Parathyroid adenoma (tissue), 2 donors: ENCODE results near the gene NGDN.

ENCODE experiments used
- H2AFZ ChIP-seq: fragments of 300-600 bp; sonication (generic); one replicate; pipeline ENCODE4 v1.7.0; 2017; ENCODE audit warnings: antibody characterized with exemption, mild to moderate bottlenecking
- H3K27ac ChIP-seq: fragments of 300-600 bp; sonication (generic); one replicate; pipeline ENCODE4 v1.7.0; 2017
- H3K27me3 ChIP-seq: fragments of 300-600 bp; sonication (generic); one replicate; pipeline ENCODE4 v1.7.0; 2017; ENCODE audit warnings: low read length; ENCODE audit not compliant: control insufficient read depth, insufficient read depth
- H3K36me3 ChIP-seq: fragments of 300-600 bp; sonication (generic); one replicate; pipeline ENCODE4 v1.7.0; 2017; ENCODE audit warnings: low read length; ENCODE audit not compliant: control insufficient read depth, insufficient read depth
- H3K4me1 ChIP-seq: fragments of 300-600 bp; sonication (generic); one replicate; pipeline ENCODE4 v1.7.0; 2017; ENCODE audit warnings: control low read depth
- H3K4me2 ChIP-seq: fragments of 300-600 bp; sonication (generic); one replicate; pipeline ENCODE4 v1.7.0; 2017; ENCODE audit warnings: low read length
- H3K4me3 ChIP-seq: fragments of 300-600 bp; sonication (generic); one replicate; pipeline ENCODE4 v1.7.0; 2017; ENCODE audit warnings: low read depth, low read length
- H3K79me2 ChIP-seq: fragments of 300-600 bp; sonication (generic); one replicate; pipeline ENCODE4 v1.7.0; 2017; ENCODE audit warnings: control low read depth
- H3K9ac ChIP-seq: fragments of 300-600 bp; sonication (generic); one replicate; pipeline ENCODE4 v1.7.0; 2017; ENCODE audit warnings: mild to moderate bottlenecking
- H3K9me3 ChIP-seq: fragments of 300-600 bp; sonication (generic); one replicate; pipeline ENCODE4 v1.7.0; 2017; ENCODE audit warnings: low read length; ENCODE audit not compliant: control insufficient read depth
- CTCF ChIP-seq: fragments of 300-600 bp; sonication (generic); IDR thresholded peaks from one replicate; pipeline ENCODE4 v1.7.0; 2017; ENCODE audit warnings: antibody characterized with exemption, mild to moderate bottlenecking
- donor health status: primary hyperparathyroidism.

The NGDN gene

DNA sequence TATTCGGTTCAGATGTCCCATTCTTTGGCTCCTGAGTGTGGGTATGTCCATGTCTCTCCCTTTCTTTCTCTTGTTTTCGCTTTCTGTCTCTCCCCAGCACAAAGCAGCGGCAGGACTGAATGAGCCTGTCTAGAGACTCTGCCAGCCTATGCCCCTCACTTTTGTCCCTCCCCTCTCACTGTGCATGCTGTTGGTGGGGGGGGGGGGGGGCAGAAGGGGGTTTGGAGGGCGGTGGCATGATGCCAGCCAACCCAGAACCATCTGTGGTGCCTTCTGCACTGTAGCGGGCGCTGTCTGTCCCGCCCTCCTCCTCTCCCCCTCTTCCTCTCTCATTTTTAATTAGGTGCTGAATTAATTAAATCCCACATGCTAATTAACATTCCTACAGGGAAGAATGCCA, 17.7 kb downstream of the NGDN start:
- H3K4me2 ChIP-seq: no peak overlapping the region
- H3K9me3 ChIP-seq: no peaks in the 10 kb centered on the region
- H3K4me3 ChIP-seq: no peak overlapping the region
- H3K27ac ChIP-seq: no peak overlapping the region
- H3K27me3 ChIP-seq: no peaks in the 10 kb centered on the region
- H2AFZ ChIP-seq: no peak overlapping the region
- no peak overlapping the region for H3K9ac ChIP-seq
- peaks cover 22% of the 10 kb centered on the region for H3K79me2 ChIP-seq
- H3K36me3 ChIP-seq: no peaks in the 10 kb centered on the region
- H3K4me1 ChIP-seq: no peaks in the 10 kb centered on the region
- no peak for TF ChIP-seq CTCF

DNA sequence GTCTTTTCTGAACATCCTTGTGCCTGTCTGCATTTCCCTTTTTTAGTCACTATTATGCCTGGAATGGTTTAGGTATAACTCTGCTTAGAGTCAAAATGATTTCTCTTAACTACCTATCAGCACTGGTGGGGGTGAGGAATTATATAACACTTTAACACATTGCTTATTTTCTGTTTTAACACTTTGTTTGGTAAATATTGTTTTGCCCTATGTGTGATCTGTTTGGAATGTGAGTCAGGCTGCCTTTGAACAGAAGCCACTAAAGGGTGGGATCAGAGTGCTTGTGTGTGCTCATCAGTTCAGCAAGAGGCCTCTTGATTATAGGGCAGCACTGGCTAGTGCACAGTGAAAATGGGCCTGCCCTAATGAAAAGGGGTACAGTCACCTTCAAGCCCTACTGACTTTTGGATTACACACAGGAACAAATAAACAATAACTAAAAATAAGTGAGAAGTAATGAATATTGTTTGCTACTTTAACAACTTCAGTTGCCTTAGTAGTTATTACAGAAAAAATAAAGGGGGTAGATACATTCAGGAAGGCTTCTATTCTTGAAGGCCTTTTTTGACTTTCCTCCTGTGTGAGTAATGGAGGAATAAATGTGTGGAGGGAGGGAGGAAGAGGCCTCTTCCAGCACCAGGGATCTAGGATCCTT, 23.2 kb downstream of the NGDN start:
- Histone ChIP-seq H3K4me2 (no peak overlapping the region), H3K4me3 (no peak overlapping the region), H3K36me3 (no peaks in the 10 kb centered on the region), H3K27me3 (no peaks in the 10 kb centered on the region), H3K9me3 (no peaks in the 10 kb centered on the region), H3K27ac (no peak overlapping the region), H3K79me2 (peaks cover 4% of the 10 kb centered on the region), H3K9ac (no peak overlapping the region), H3K4me1 (no peaks in the 10 kb centered on the region), H2AFZ (no peak overlapping the region)
- TF ChIP-seq CTCF: no peak

DNA sequence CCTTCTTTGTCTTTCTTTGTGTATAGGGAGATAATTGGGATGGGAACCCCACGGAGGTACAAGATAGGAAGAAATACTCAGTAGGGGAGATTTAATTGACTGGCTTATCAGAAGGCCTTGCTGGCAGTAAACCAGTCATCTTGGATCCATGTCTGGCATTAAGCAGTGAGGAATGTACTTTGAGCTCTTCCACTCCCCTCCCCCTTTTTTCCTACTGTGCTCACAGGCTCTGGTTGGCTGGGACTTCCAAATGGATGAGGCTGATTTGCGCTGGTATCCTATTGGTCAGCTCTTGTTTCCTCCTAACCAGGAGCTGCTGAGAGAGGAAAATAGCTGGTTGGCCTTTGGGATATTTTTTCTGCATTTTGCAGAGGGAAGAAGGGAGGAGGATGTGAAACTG, 24.7 kb downstream of the NGDN start:
- no peak for TF ChIP-seq CTCF
- Histone ChIP-seq H3K79me2 (no peaks in the 10 kb centered on the region), H3K36me3 (no peaks in the 10 kb centered on the region), H3K27me3 (no peaks in the 10 kb centered on the region), H3K4me1 (no peaks in the 10 kb centered on the region), H3K9me3 (no peaks in the 10 kb centered on the region), H3K4me3 (no peak overlapping the region), H3K4me2 (no peak overlapping the region), H3K9ac (no peak overlapping the region), H3K27ac (no peak overlapping the region), H2AFZ (no peak overlapping the region)

DNA sequence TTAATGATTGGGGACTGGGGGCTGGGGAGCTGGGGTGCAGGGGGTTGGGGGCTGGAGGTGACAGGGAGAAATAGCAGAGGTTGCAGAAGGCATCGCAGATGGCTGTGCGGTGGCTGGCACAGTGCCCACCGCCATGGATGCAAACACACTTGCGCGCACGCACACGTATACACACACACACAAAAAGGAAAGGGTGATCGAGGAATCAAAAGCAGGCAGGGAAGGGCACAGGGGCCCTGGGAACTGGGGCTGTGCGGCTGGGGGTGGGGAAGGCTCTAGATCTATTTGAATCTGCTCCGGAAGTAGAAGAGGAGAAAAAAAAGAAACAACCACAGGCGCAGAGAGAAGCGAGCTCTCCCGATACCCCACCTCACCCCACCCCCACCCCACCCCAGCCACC, 42.7 kb downstream of the NGDN start:
- Histone ChIP-seq H2AFZ (no peak overlapping the region), H3K79me2 (no peaks in the 10 kb centered on the region), H3K36me3 (no peaks in the 10 kb centered on the region), H3K9ac (no peak overlapping the region), H3K4me1 (no peaks in the 10 kb centered on the region), H3K9me3 (no peaks in the 10 kb centered on the region), H3K27me3 (no peaks in the 10 kb centered on the region), H3K4me2 (no peak overlapping the region), H3K4me3 (no peak overlapping the region), H3K27ac (no peak overlapping the region)
- TF ChIP-seq CTCF: no peak
